HCT116 (cell line): ENCODE measurements around the gene SULT6B1. TPM values are rescaled to one million over a fixed set of nuclear protein-coding genes. Genes with fewer than 3 reads are reported as not detected.
"Not testable (repeated sequence)": the region's sequence is repeated elsewhere in the genome, so short reads cannot be mapped to it uniquely, and the experiment has no call there.

Experiments
- ATAC-seq: fragments of 200-7000 bp; cut with Tn5 transposase; 2 replicates; pipeline ENCODE4 v1.9.1; 2020; ENCODE audit warnings: mild to moderate bottlenecking, moderate library complexity
- BruUV-seq: library from RNA; stranded (reverse); fragments of 400-500 nt; replicated peaks from 2 replicates; lab custom pipeline; 2021; lab: Mats Ljungman, UMichigan
- CTCF ChIA-PET: fragments of 300-600 bp; sonication (Branson Sonifier 250); formaldehyde crosslinking; loops from one replicate; lab custom pipeline; 2021; ENCODE audit warnings: antibody characterized with exemption; lab: Charles Lee
- POLR2A ChIA-PET: fragments of 300-600, 350-600 bp; sonication (Branson Sonifier 250); formaldehyde crosslinking; loops from one replicate; lab custom pipeline; 2021; ENCODE audit warnings: antibody characterized with exemption; lab: Charles Lee
- RAD21 ChIA-PET, 2 experiments: fragments of 300-600 bp; sonication (Branson Sonifier 250); formaldehyde crosslinking; loops; one replicate each; lab custom pipeline; 2023; ENCODE audit warnings: low total read pairs in 2 of 2; ENCODE audit not compliant: uncharacterized antibody in 2 of 2, unreplicated experiment in 2 of 2, low non-redundant PET in 1 of 2; lab: Charles Lee
- DNase-seq: peaks from one replicate; pipeline ENCODE4 v3.0.0-alpha.2; 2010; ENCODE audit warnings: low read depth, low spot score
- H2AFZ ChIP-seq: fragments of 200-600 bp; shearing (Covaris generic), sonication (generic); 2 replicates; pipeline ENCODE4 v1.6.1; 2017; ENCODE audit warnings: low read depth, mixed run types, mixed read lengths, antibody characterized with exemption, low read length; ENCODE audit not compliant: poor library complexity, severe bottlenecking
- H3K27ac ChIP-seq: 2 replicates; pipeline ENCODE4 v1.5.1; 2012; ENCODE audit warnings: low read depth, low read length
- H3K27me3 ChIP-seq: fragments of 200-600 bp; sonication (generic); 2 replicates; pipeline ENCODE4 v1.6.1; 2016; ENCODE audit warnings: mixed run types, low read length, mixed read lengths; ENCODE audit not compliant: insufficient read depth
- H3K36me3 ChIP-seq, 2 experiments: fragments of 200-500 bp in 1 of 2; fragments of 200-600 bp in 1 of 2; sonication (Bioruptor generic) in 1 of 2; sonication (generic) in 1 of 2; 2 replicates each; pipeline versions ENCODE4 v1.5.1 to v1.6.1; 2014 to 2016; ENCODE audit warnings: low read length in 2 of 2, inconsistent platforms in 1 of 2, mixed read lengths in 1 of 2, mixed run types in 1 of 2; ENCODE audit not compliant: insufficient read depth in 2 of 2, control insufficient read depth in 1 of 2
- H3K4me1 ChIP-seq, 2 experiments: fragments of 200-600 bp in 1 of 2; sonication (generic) in 1 of 2; 2 replicates each; pipeline versions ENCODE4 v1.5.1 to v1.6.1; 2012 to 2017; ENCODE audit warnings: low read length in 2 of 2, inconsistent platforms in 1 of 2, mild to moderate bottlenecking in 1 of 2, mixed read lengths in 1 of 2, mixed run types in 1 of 2, moderate library complexity in 1 of 2; ENCODE audit not compliant: insufficient read depth in 2 of 2, control insufficient read depth in 1 of 2
- H3K4me2 ChIP-seq: fragments of 200-600 bp; sonication (generic); 2 replicates; pipeline ENCODE4 v1.6.1; 2017; ENCODE audit warnings: mixed run types, low read length, mixed read lengths
- H3K4me3 ChIP-seq, 2 experiments: fragments of 200-600 bp in 1 of 2; sonication (generic) in 1 of 2; replicated peaks in 1 of 2; 2 replicates each; pipeline ENCODE4 v1.5.1; 2011 to 2016; ENCODE audit warnings: low read length in 2 of 2, control low read depth in 1 of 2, low read depth in 1 of 2, mild to moderate bottlenecking in 1 of 2, mixed read lengths in 1 of 2, mixed run types in 1 of 2
- H3K79me2 ChIP-seq: fragments of 200-600 bp; sonication (generic); 2 replicates; pipeline ENCODE4 v1.6.1; 2017; ENCODE audit warnings: mild to moderate bottlenecking, mixed run types, low read length, moderate library complexity, mixed read lengths; ENCODE audit not compliant: insufficient read depth
- H3K9ac ChIP-seq: fragments of 200-600 bp; sonication (generic); 2 replicates; pipeline ENCODE4 v1.6.1; 2016; ENCODE audit warnings: low read length, mixed read lengths
- H3K9me2 ChIP-seq: fragments of 200-600 bp; sonication (generic), shearing (Covaris generic); 2 replicates; pipeline ENCODE4 v1.6.1; 2017; ENCODE audit warnings: mixed run types, mild to moderate bottlenecking, moderate library complexity; ENCODE audit not compliant: insufficient read depth
- H3K9me3 ChIP-seq, 2 experiments: fragments of 200-500 bp in 1 of 2; fragments of 200-600 bp in 1 of 2; sonication (Bioruptor generic) in 1 of 2; sonication (generic) in 1 of 2; 2 replicates each; pipeline ENCODE4 v1.6.1; 2014 to 2017; ENCODE audit warnings: low read length in 2 of 2, mixed read lengths in 2 of 2, inconsistent platforms in 1 of 2, low read depth in 1 of 2, mild to moderate bottlenecking in 1 of 2, mixed run types in 1 of 2, moderate library complexity in 1 of 2; ENCODE audit not compliant: control insufficient read depth in 1 of 2, insufficient read depth in 1 of 2
- H4K20me1 ChIP-seq: fragments of 200-600 bp; sonication (generic), shearing (Covaris generic); 2 replicates; pipeline ENCODE4 v1.6.1; 2017; ENCODE audit warnings: mixed run types, mild to moderate bottlenecking, moderate library complexity; ENCODE audit not compliant: insufficient read depth
- CBX3 ChIP-seq: IDR thresholded peaks from 2 replicates; pipeline ENCODE4 v1.6.1; 2012; ENCODE audit warnings: low read depth
- CEBPB ChIP-seq: IDR thresholded peaks from 2 replicates; pipeline ENCODE4 v1.6.1; 2012; ENCODE audit warnings: low read depth
- EGR1 ChIP-seq: IDR thresholded peaks from 2 replicates; pipeline ENCODE4 v1.6.1; 2012; ENCODE audit warnings: low read depth
- ELF1 ChIP-seq: IDR thresholded peaks from 2 replicates; pipeline ENCODE4 v1.6.1; 2012; ENCODE audit warnings: low read depth, borderline replicate concordance
- RAD21 ChIP-seq: IDR thresholded peaks from 2 replicates; pipeline ENCODE4 v1.6.1; 2012; ENCODE audit warnings: low read depth, mild to moderate bottlenecking
- REST ChIP-seq: IDR thresholded peaks from 2 replicates; pipeline ENCODE4 v1.6.1; 2012; ENCODE audit warnings: low read depth
- TCF7L2 ChIP-seq: IDR thresholded peaks from 2 replicates; pipeline ENCODE4 v1.7.0; 2011; ENCODE audit warnings: borderline replicate concordance, inconsistent platforms; ENCODE audit not compliant: insufficient read depth, insufficient read length; ENCODE audit errors: extremely low read depth
- ZBTB33 ChIP-seq: IDR thresholded peaks from 2 replicates; pipeline ENCODE4 v1.6.1; 2011; ENCODE audit warnings: mild to moderate bottlenecking, low read length, moderate library complexity; ENCODE audit not compliant: insufficient replicate concordance; ENCODE audit errors: extremely low read depth
- ZFX ChIP-seq: fragments of 450-650 bp; IDR thresholded peaks from 2 replicates; pipeline ENCODE4 v1.6.1; 2017
- intact Hi-C: fragments of 100-400 bp; cut with micrococcal nuclease; formaldehyde crosslinking; loops from 2 replicates; pipeline ENCODE4 v1.10.0; 2022
- total RNA-seq: library from RNA; stranded (reverse); gene quantifications from one replicate; pipeline ENCODE4 v1.2.1, GENCODE V29; 2021; ENCODE audit not compliant: unreplicated experiment

SULT6B1 gene
- total RNA-seq, 1 experiment from 2014 or later: not detected

GRCh38 chr2:37205689-37206341, 17.3 kb upstream of the SULT6B1 start:
- no peak overlapping the region for H3K4me3 ChIP-seq

GRCh38 chr2:37205071-37205661, 16.7 kb upstream of the SULT6B1 start:
- H3K9me2 ChIP-seq, H3K4me2 ChIP-seq, ATAC-seq, H2AFZ ChIP-seq, H3K9ac ChIP-seq, H3K27ac ChIP-seq, H3K4me3 ChIP-seq, POLR2A ChIA-PET, DNase-seq, intact Hi-C loops, H3K27me3 ChIP-seq, H4K20me1 ChIP-seq, H3K9me3 ChIP-seq, CTCF ChIA-PET, BruUV-seq, H3K4me1 ChIP-seq, RAD21 ChIA-PET: not testable (repeated sequence)
- H3K36me3 ChIP-seq: peaks cover 37 to 79% of the 10 kb centered on the region in 2 experiments
- peaks cover 98% of the 10 kb centered on the region for H3K79me2 ChIP-seq

More at GRCh38 chr2:37205689-37206341, 17.3 kb upstream of the SULT6B1 start:
- Histone ChIP-seq H3K4me1 (no peaks in the 10 kb centered on the region), H2AFZ (no peak overlapping the region), H3K36me3 (peaks cover 41 to 82% of the 10 kb centered on the region in 2 experiments), H3K9me3 (no peaks in the 10 kb centered on the region), H3K27me3 (no peaks in the 10 kb centered on the region), H4K20me1 (no peaks in the 10 kb centered on the region; the same call in 1 of the 2 replicates), H3K79me2 (peaks cover 98% of the 10 kb centered on the region), H3K27ac (no peak overlapping the region), H3K9ac (no peak overlapping the region), H3K9me2 (no peaks in the 10 kb centered on the region), H3K4me2 (no peak overlapping the region)
- BruUV-seq: no TSS peak
- ATAC-seq (no peak), DNase-seq (no peak)
- intact Hi-C loops: no loop called here
- no peak for TF ChIP-seq ELF1
- TF ChIP-seq ZBTB33: no peak
- TF ChIP-seq REST: no peak
- TF ChIP-seq RAD21: no peak
- TF ChIP-seq CEBPB: no peak
- no peak for TF ChIP-seq EGR1
- no peak for TF ChIP-seq TCF7L2
- TF ChIP-seq CBX3: no peak
- no peak for TF ChIP-seq ZFX
- ChIA-PET RAD21 (no interaction called here), POLR2A (no interaction called here), CTCF (no interaction called here)
